K562 (cell line): ENCODE data around the gene PYGB. TPM values are rescaled to one million over a fixed set of nuclear protein-coding genes. Genes with fewer than 3 reads are reported as not detected.

ENCODE experiments used
- ATAC-seq: fragments of 200-7000 bp; cut with Tn5 transposase; 3 replicates; pipeline ENCODE4 v1.9.1; 2020; ENCODE audit warnings: moderate library complexity
- BruUV-seq: library from RNA; stranded (reverse); fragments of 400-500 nt; replicated peaks from 2 replicates; lab custom pipeline; 2021; lab: Mats Ljungman, UMichigan
- CTCF ChIA-PET: fragments of 300-600 bp; formaldehyde crosslinking; extraction: SDS; loops from one replicate; lab custom pipeline; 2021; ENCODE audit warnings: low intra/inter-chr PET ratio; lab: Yijun Ruan, JAX
- POLR2A ChIA-PET: fragments of 300-600, 350-650 bp; sonication (Branson Sonifier 250); formaldehyde crosslinking; extraction: SDS; loops from one replicate; lab custom pipeline; 2021; ENCODE audit warnings: antibody characterized with exemption, inconsistent platforms; lab: Yijun Ruan, JAX
- DNase-seq, 4 experiments: peaks; one replicate each; pipeline versions ENCODE4 v3.0.0 to v3.0.0-alpha.2; 2011 to 2018; ENCODE audit warnings: low spot score in 3 of 4, mixed read lengths in 3 of 4; ENCODE audit errors: extremely low read depth in 1 of 4
- FAIRE-seq: peaks from 2 replicates; lab custom pipeline; 2011; peaks lifted over from hg19 to GRCh38; lab: Jason Lieb, UNC
- H2AFZ ChIP-seq: 2 replicates; pipeline ENCODE4 v1.6.0; 2011; ENCODE audit warnings: low read depth, low read length, control low read depth, inconsistent platforms
- H3K27ac ChIP-seq: fragments of 200-600 bp; 3 replicates; pipeline ENCODE4 v1.8.0; 2011; ENCODE audit warnings: low read depth, mild to moderate bottlenecking, control low read depth, inconsistent platforms, low read length, moderate library complexity, mixed read lengths; ENCODE audit errors: extremely low read depth
- H3K27me3 ChIP-seq, 2 experiments: fragments of 300-600 bp in 1 of 2; 2 replicates in 1 of 2; 3 replicates in 1 of 2; pipeline versions ENCODE4 v1.6.0 to v1.8.0; 2011; ENCODE audit warnings: inconsistent platforms in 2 of 2, low read length in 2 of 2, mild to moderate bottlenecking in 1 of 2, mixed read lengths in 1 of 2, moderate library complexity in 1 of 2; ENCODE audit not compliant: control insufficient read depth in 2 of 2, insufficient read depth in 2 of 2
- H3K36me3 ChIP-seq: fragments of 300-600 bp; 3 replicates; pipeline ENCODE4 v1.8.0; 2011; ENCODE audit warnings: mild to moderate bottlenecking, low read length, inconsistent platforms; ENCODE audit not compliant: control insufficient read depth, insufficient read depth
- H3K4me1 ChIP-seq, 2 experiments: fragments of 200-600 bp in 1 of 2; replicated peaks in 1 of 2; 2 replicates in 1 of 2; 3 replicates in 1 of 2; pipeline versions ENCODE4 v1.5.1 to v1.8.0; 2011; ENCODE audit warnings: inconsistent platforms in 2 of 2, low read length in 2 of 2, mild to moderate bottlenecking in 1 of 2, mixed read lengths in 1 of 2, moderate library complexity in 1 of 2; ENCODE audit not compliant: control insufficient read depth in 2 of 2, insufficient read depth in 2 of 2
- H3K4me2 ChIP-seq: 2 replicates; pipeline ENCODE4 v1.6.1; 2011; ENCODE audit warnings: low read length, control low read depth, inconsistent platforms, mixed read lengths; ENCODE audit not compliant: insufficient read depth
- H3K4me3 ChIP-seq: fragments of 200-600 bp; sonication (generic), shearing (Covaris generic); 2 replicates; pipeline ENCODE4 v1.5.1; 2016; ENCODE audit warnings: control low read depth, inconsistent platforms
- H3K79me2 ChIP-seq: fragments of 200-600 bp; 3 replicates; pipeline ENCODE4 v1.8.0; 2011; ENCODE audit warnings: low read length, inconsistent platforms; ENCODE audit not compliant: control insufficient read depth, insufficient read depth
- H3K9ac ChIP-seq, 2 experiments: 2 replicates each; pipeline versions ENCODE4 v1.6.0 to v1.6.1; 2011; ENCODE audit warnings: low read depth in 2 of 2, low read length in 2 of 2, control low read depth in 1 of 2, inconsistent platforms in 1 of 2, mild to moderate bottlenecking in 1 of 2, mixed read lengths in 1 of 2; ENCODE audit not compliant: insufficient read depth in 1 of 2
- H3K9me1 ChIP-seq: one replicate; pipeline ENCODE4 v1.6.0; 2011; ENCODE audit warnings: inconsistent platforms, mild to moderate bottlenecking, low read length, moderate library complexity; ENCODE audit not compliant: control insufficient read depth, insufficient read depth
- H3K9me3 ChIP-seq: replicated peaks from 2 replicates; pipeline ENCODE4 v1.5.1; 2011; ENCODE audit warnings: low read depth, low read length, inconsistent platforms; ENCODE audit not compliant: control insufficient read depth, insufficient read depth
- H4K20me1 ChIP-seq: replicated peaks from 2 replicates; pipeline ENCODE4 v1.6.1; 2011; ENCODE audit warnings: low read length, inconsistent platforms, mixed read lengths; ENCODE audit not compliant: control insufficient read depth, insufficient read depth
- ATF6 ChIP-seq: sonication (generic); formaldehyde crosslinking; IDR thresholded peaks from 2 replicates; pipeline ENCODE4 v1.4.0; 2020; ENCODE audit warnings: mild to moderate bottlenecking, missing genetic modification reagents
- CTCF ChIP-seq, 3 experiments: IDR thresholded peaks in 2 of 3; conservative IDR thresholded peaks in 1 of 3; 2 replicates each; pipeline ENCODE4 v1.5.1; 2011 to 2012; ENCODE audit warnings: low read length in 3 of 3, mild to moderate bottlenecking in 3 of 3, control low read depth in 2 of 3, improper control_type of control experiment in 1 of 3, inconsistent platforms in 1 of 3, low read depth in 1 of 3, mixed read lengths in 1 of 3, moderate library complexity in 1 of 3; ENCODE audit not compliant: insufficient read depth in 2 of 3
- RAD21 ChIP-seq, 2 experiments: fragments of 250-450 bp in 1 of 2; fragments of 450-650 bp in 1 of 2; sonication (Bioruptor Pico) in 1 of 2; formaldehyde crosslinking in 1 of 2; IDR thresholded peaks in 1 of 2; conservative IDR thresholded peaks in 1 of 2; 2 replicates each; pipeline versions ENCODE4 v1.4.0 to v1.8.0; 2020 to 2022; ENCODE audit warnings: mild to moderate bottlenecking in 2 of 2, moderate library complexity in 1 of 2
- REST ChIP-seq, 2 experiments: fragments of 450-650 bp; formaldehyde crosslinking in 1 of 2; IDR thresholded peaks; 2 replicates each; pipeline versions ENCODE4 v1.4.0 to v1.6.1; 2014 to 2020; ENCODE audit warnings: mild to moderate bottlenecking in 2 of 2, borderline replicate concordance in 1 of 2, low read depth in 1 of 2
- TEAD4 ChIP-seq, 2 experiments: sonication (generic) in 1 of 2; formaldehyde crosslinking in 1 of 2; IDR thresholded peaks; 2 replicates each; pipeline versions ENCODE4 v1.6.1 to v1.8.0; 2012 to 2022; ENCODE audit warnings: borderline replicate concordance in 1 of 2, inconsistent platforms in 1 of 2, low read length in 1 of 2, mild to moderate bottlenecking in 1 of 2, missing genetic modification reagents in 1 of 2
- ZNF174 ChIP-seq: fragments of 250-450 bp; sonication (Bioruptor Pico); IDR thresholded peaks from 2 replicates; pipeline ENCODE4 v1.4.0; 2020; ENCODE audit warnings: mild to moderate bottlenecking
- WGBS: fragments of 100-300 bp; shearing (Covaris generic); methylation state at CpG from one replicate; pipeline ENCODE4 v1.1.6; 2016; ENCODE audit warnings: low coverage, mixed read lengths; ENCODE audit not compliant: insufficient coverage; ENCODE audit errors: missing lambda C conversion rate; 5-methylcytosine and 5-hydroxymethylcytosine counted together
- in situ Hi-C: fragments of 300-500 bp; cut with MboI; formaldehyde crosslinking; loops from 4 replicates; pipeline ENCODE4 v1.15.0; 2018; ENCODE audit warnings: inconsistent platforms, mixed read lengths
- intact Hi-C: fragments of 100-400 bp; cut with micrococcal nuclease; formaldehyde crosslinking; loops from 2 replicates; pipeline ENCODE4 v1.14.2; 2022
- polyA plus RNA-seq, 8 experiments: library from polyadenylated mRNA; depleted of rRNA in 4 of 8; stranded (reverse) in 5 of 8; unstranded in 3 of 8; fragments of >200 nt; fragmentation: Nextera tagmentation in 2 of 8; fragmentation: Illumina TruSeq in 1 of 8; extraction: Ambion mirVana in 2 of 8; extraction: Trizol in 1 of 8; gene quantifications; 2 replicates each; pipeline versions ENCODE4 v1.2.1 to v1.2.3, GENCODE V29; 2011 to 2014; ENCODE audit warnings: inconsistent platforms in 1 of 8, missing spikeins in 1 of 8
- total RNA-seq, 7 experiments: library from RNA; depleted of rRNA in 6 of 7; stranded (reverse); fragments of >200 nt in 6 of 7; fragmentation: Illumina TruSeq in 2 of 7; extraction: Trizol in 2 of 7; gene quantifications; 2 replicates each; pipeline versions ENCODE4 v1.2.1 to v1.2.3, GENCODE V29; 2011 to 2021; ENCODE audit warnings: low replicate concordance in 1 of 7

PYGB gene
- total and polyA plus RNA-seq, 9 of the 15 experiments (the other 6 are each of a cell fraction or from before 2014, with no cell fraction given), result 0.34 to 18.0 (median 9.8) TPM

- BruUV-seq, result no TSS peak
- H3K27ac ChIP-seq, result no peak overlapping the region
- TF ChIP-seq TEAD4 (IDR thresholded peaks at IDR 0.05; ENCODE audit: low read length) (no peak), TEAD4 (CRISPR knock-in tag; IDR thresholded peaks at IDR 0.05; ENCODE audit: borderline replicate concordance) (no peak), REST (IDR thresholded peaks at IDR 0.05; ENCODE audit: borderline replicate concordance) (peak; percentile 23; the same call in 1 of the 2 replicates), REST (CRISPR knock-in tag; IDR thresholded peaks at IDR 0.05; ENCODE audit: low read depth) (no peak), ZNF174 (CRISPR knock-in tag) (no peak), CTCF (IDR thresholded peaks at IDR 0.05 in 2 of 3, conservative IDR thresholded peaks at IDR 0.05 in 1 of 3; ENCODE audit: insufficient read depth in 2 of 3, low read depth in 1 of 3, low read length in 3 of 3) (peak; percentile 30 to 55 (median 44); a peak in 3 of 6 replicates), ATF6 (CRISPR knock-in tag) (no peak), RAD21 (CRISPR knock-in tag; conservative IDR thresholded peaks at IDR 0.05 in 1 of 2, IDR thresholded peaks at IDR 0.05 in 1 of 2) (peak; percentile 43 to 54; a peak in 3 of 4 replicates)
Observed at GRCh38 chr20:25336561-25337422, 88.9 kb downstream of the PYGB start.

More at GRCh38 chr20:25336561-25337422, 88.9 kb downstream of the PYGB start:
- ATAC-seq (peak; percentile 84), FAIRE-seq (no peak), DNase-seq (peak in 2 of 4 experiments; percentile 14 to 41)
- H3K4me1 ChIP-seq, result no peaks in the 10 kb centered on the region; a peak in 1 of 5 replicates
- CTCF ChIA-PET, result interaction anchor here (2.6 kb wide), 1 partner anchor 62 kb away, joined by 7 read pairs; no protein-coding TSS in a partner anchor
- no peaks in the 10 kb centered on the region for H3K9me1 ChIP-seq
- H3K4me3 ChIP-seq, result no peak overlapping the region
- H2AFZ ChIP-seq, result no peak overlapping the region
- WGBS, result 52% methylated on average over 17 of the region's 17 CpGs
- no peak overlapping the region for H3K4me2 ChIP-seq
- in situ Hi-C loops, result no loop called here
- no peaks in the 10 kb centered on the region for H3K36me3 ChIP-seq
- POLR2A ChIA-PET, result no interaction called here
- no peaks in the 10 kb centered on the region for H4K20me1 ChIP-seq
- no peaks in the 10 kb centered on the region for H3K27me3 ChIP-seq
- intact Hi-C loops, result loop anchor here (1.0 kb wide), 1 partner anchor 63 kb away; no protein-coding TSS in a partner anchor
- H3K9ac ChIP-seq, result no peak overlapping the region; a peak in 1 of 4 replicates
- no peaks in the 10 kb centered on the region; the same call in 2 of the 3 replicates for H3K79me2 ChIP-seq
- no peaks in the 10 kb centered on the region for H3K9me3 ChIP-seq
